HCT116 (cell line): ENCODE data around the gene TTL. TPM values are rescaled to one million over a fixed set of nuclear protein-coding genes. Genes with fewer than 3 reads are reported as not detected.

Experiments
- ATAC-seq: fragments of 200-7000 bp; cut with Tn5 transposase; 2 replicates; pipeline ENCODE4 v1.9.1; 2020; ENCODE audit warnings: mild to moderate bottlenecking, moderate library complexity
- BruUV-seq: library from RNA; stranded (reverse); fragments of 400-500 nt; replicated peaks from 2 replicates; lab custom pipeline; 2021; lab: Mats Ljungman, UMichigan
- CTCF ChIA-PET: fragments of 300-600 bp; sonication (Branson Sonifier 250); formaldehyde crosslinking; loops from one replicate; lab custom pipeline; 2021; ENCODE audit warnings: antibody characterized with exemption; lab: Charles Lee
- POLR2A ChIA-PET: fragments of 300-600, 350-600 bp; sonication (Branson Sonifier 250); formaldehyde crosslinking; loops from one replicate; lab custom pipeline; 2021; ENCODE audit warnings: antibody characterized with exemption; lab: Charles Lee
- RAD21 ChIA-PET, 2 experiments: fragments of 300-600 bp; sonication (Branson Sonifier 250); formaldehyde crosslinking; loops; one replicate each; lab custom pipeline; 2023; ENCODE audit warnings: low total read pairs in 2 of 2; ENCODE audit not compliant: uncharacterized antibody in 2 of 2, unreplicated experiment in 2 of 2, low non-redundant PET in 1 of 2; lab: Charles Lee
- DNase-seq: peaks from one replicate; pipeline ENCODE4 v3.0.0-alpha.2; 2010; ENCODE audit warnings: low read depth, low spot score
- H2AFZ ChIP-seq: fragments of 200-600 bp; shearing (Covaris generic), sonication (generic); 2 replicates; pipeline ENCODE4 v1.6.1; 2017; ENCODE audit warnings: low read depth, mixed run types, mixed read lengths, antibody characterized with exemption, low read length; ENCODE audit not compliant: poor library complexity, severe bottlenecking
- H3K27ac ChIP-seq: 2 replicates; pipeline ENCODE4 v1.5.1; 2012; ENCODE audit warnings: low read depth, low read length
- H3K27me3 ChIP-seq: fragments of 200-600 bp; sonication (generic); 2 replicates; pipeline ENCODE4 v1.6.1; 2016; ENCODE audit warnings: mixed run types, low read length, mixed read lengths; ENCODE audit not compliant: insufficient read depth
- H3K36me3 ChIP-seq, 2 experiments: fragments of 200-500 bp in 1 of 2; fragments of 200-600 bp in 1 of 2; sonication (Bioruptor generic) in 1 of 2; sonication (generic) in 1 of 2; 2 replicates each; pipeline versions ENCODE4 v1.5.1 to v1.6.1; 2014 to 2016; ENCODE audit warnings: low read length in 2 of 2, inconsistent platforms in 1 of 2, mixed read lengths in 1 of 2, mixed run types in 1 of 2; ENCODE audit not compliant: insufficient read depth in 2 of 2, control insufficient read depth in 1 of 2
- H3K4me1 ChIP-seq, 2 experiments: fragments of 200-600 bp in 1 of 2; sonication (generic) in 1 of 2; 2 replicates each; pipeline versions ENCODE4 v1.5.1 to v1.6.1; 2012 to 2017; ENCODE audit warnings: low read length in 2 of 2, inconsistent platforms in 1 of 2, mild to moderate bottlenecking in 1 of 2, mixed read lengths in 1 of 2, mixed run types in 1 of 2, moderate library complexity in 1 of 2; ENCODE audit not compliant: insufficient read depth in 2 of 2, control insufficient read depth in 1 of 2
- H3K4me2 ChIP-seq: fragments of 200-600 bp; sonication (generic); 2 replicates; pipeline ENCODE4 v1.6.1; 2017; ENCODE audit warnings: mixed run types, low read length, mixed read lengths
- H3K4me3 ChIP-seq, 2 experiments: fragments of 200-600 bp in 1 of 2; sonication (generic) in 1 of 2; replicated peaks in 1 of 2; 2 replicates each; pipeline ENCODE4 v1.5.1; 2011 to 2016; ENCODE audit warnings: low read length in 2 of 2, control low read depth in 1 of 2, low read depth in 1 of 2, mild to moderate bottlenecking in 1 of 2, mixed read lengths in 1 of 2, mixed run types in 1 of 2
- H3K79me2 ChIP-seq: fragments of 200-600 bp; sonication (generic); 2 replicates; pipeline ENCODE4 v1.6.1; 2017; ENCODE audit warnings: mild to moderate bottlenecking, mixed run types, low read length, moderate library complexity, mixed read lengths; ENCODE audit not compliant: insufficient read depth
- H3K9ac ChIP-seq: fragments of 200-600 bp; sonication (generic); 2 replicates; pipeline ENCODE4 v1.6.1; 2016; ENCODE audit warnings: low read length, mixed read lengths
- H3K9me2 ChIP-seq: fragments of 200-600 bp; sonication (generic), shearing (Covaris generic); 2 replicates; pipeline ENCODE4 v1.6.1; 2017; ENCODE audit warnings: mixed run types, mild to moderate bottlenecking, moderate library complexity; ENCODE audit not compliant: insufficient read depth
- H3K9me3 ChIP-seq, 2 experiments: fragments of 200-500 bp in 1 of 2; fragments of 200-600 bp in 1 of 2; sonication (Bioruptor generic) in 1 of 2; sonication (generic) in 1 of 2; 2 replicates each; pipeline ENCODE4 v1.6.1; 2014 to 2017; ENCODE audit warnings: low read length in 2 of 2, mixed read lengths in 2 of 2, inconsistent platforms in 1 of 2, low read depth in 1 of 2, mild to moderate bottlenecking in 1 of 2, mixed run types in 1 of 2, moderate library complexity in 1 of 2; ENCODE audit not compliant: control insufficient read depth in 1 of 2, insufficient read depth in 1 of 2
- H4K20me1 ChIP-seq: fragments of 200-600 bp; sonication (generic), shearing (Covaris generic); 2 replicates; pipeline ENCODE4 v1.6.1; 2017; ENCODE audit warnings: mixed run types, mild to moderate bottlenecking, moderate library complexity; ENCODE audit not compliant: insufficient read depth
- CEBPB ChIP-seq: IDR thresholded peaks from 2 replicates; pipeline ENCODE4 v1.6.1; 2012; ENCODE audit warnings: low read depth
- RAD21 ChIP-seq: IDR thresholded peaks from 2 replicates; pipeline ENCODE4 v1.6.1; 2012; ENCODE audit warnings: low read depth, mild to moderate bottlenecking
- SRF ChIP-seq: IDR thresholded peaks from 2 replicates; pipeline ENCODE4 v1.6.1; 2012; ENCODE audit warnings: low read depth
- intact Hi-C: fragments of 100-400 bp; cut with micrococcal nuclease; formaldehyde crosslinking; loops from 2 replicates; pipeline ENCODE4 v1.10.0; 2022
- total RNA-seq: library from RNA; stranded (reverse); gene quantifications from one replicate; pipeline ENCODE4 v1.2.1, GENCODE V29; 2021; ENCODE audit not compliant: unreplicated experiment
- TF ChIP-seq, protein P1 (sequence below), 3 experiments: fragments of 200-600 bp in 1 of 3; sonication (generic) in 1 of 3; IDR thresholded peaks in 2 of 3; conservative IDR thresholded peaks in 1 of 3; 2 replicates each; pipeline ENCODE4 v1.5.1; 2012 to 2017; ENCODE audit warnings: low read depth in 2 of 3, low read length in 2 of 3, antibody characterized with exemption in 1 of 3, borderline replicate concordance in 1 of 3, control low read depth in 1 of 3, mild to moderate bottlenecking in 1 of 3, mixed read lengths in 1 of 3, mixed run types in 1 of 3, moderate library complexity in 1 of 3; ENCODE audit not compliant: insufficient read depth in 1 of 3

Gene TTL
- total RNA-seq, 1 experiment from 2014 or later = 58.7 TPM

GRCh38 chr2:112542984-112543661 is 61.2 kb downstream of the TTL start:
- H3K4me2 ChIP-seq = peak overlapping the region; percentile 93
- H3K36me3 ChIP-seq = peaks cover 17 to 19% of the 10 kb centered on the region in 2 experiments
- ChIA-PET CTCF (no interaction called here), POLR2A (no interaction called here), RAD21 (no interaction called here)
- no peaks in the 10 kb centered on the region for H3K9me3 ChIP-seq
- H3K27ac ChIP-seq = peak overlapping the region; percentile 65
- peaks cover 8% of the 10 kb centered on the region; the same call in 1 of the 2 replicates for H4K20me1 ChIP-seq
- no peaks in the 10 kb centered on the region for H3K27me3 ChIP-seq
- DNase-seq = peak; percentile 13
- TF ChIP-seq CEBPB (no peak), RAD21 (peak; percentile 19), SRF (no peak)
- TF ChIP-seq, protein P1, sequence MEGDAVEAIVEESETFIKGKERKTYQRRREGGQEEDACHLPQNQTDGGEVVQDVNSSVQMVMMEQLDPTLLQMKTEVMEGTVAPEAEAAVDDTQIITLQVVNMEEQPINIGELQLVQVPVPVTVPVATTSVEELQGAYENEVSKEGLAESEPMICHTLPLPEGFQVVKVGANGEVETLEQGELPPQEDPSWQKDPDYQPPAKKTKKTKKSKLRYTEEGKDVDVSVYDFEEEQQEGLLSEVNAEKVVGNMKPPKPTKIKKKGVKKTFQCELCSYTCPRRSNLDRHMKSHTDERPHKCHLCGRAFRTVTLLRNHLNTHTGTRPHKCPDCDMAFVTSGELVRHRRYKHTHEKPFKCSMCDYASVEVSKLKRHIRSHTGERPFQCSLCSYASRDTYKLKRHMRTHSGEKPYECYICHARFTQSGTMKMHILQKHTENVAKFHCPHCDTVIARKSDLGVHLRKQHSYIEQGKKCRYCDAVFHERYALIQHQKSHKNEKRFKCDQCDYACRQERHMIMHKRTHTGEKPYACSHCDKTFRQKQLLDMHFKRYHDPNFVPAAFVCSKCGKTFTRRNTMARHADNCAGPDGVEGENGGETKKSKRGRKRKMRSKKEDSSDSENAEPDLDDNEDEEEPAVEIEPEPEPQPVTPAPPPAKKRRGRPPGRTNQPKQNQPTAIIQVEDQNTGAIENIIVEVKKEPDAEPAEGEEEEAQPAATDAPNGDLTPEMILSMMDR (IDR thresholded peaks at IDR 0.05 in 2 of 3, conservative IDR thresholded peaks at IDR 0.05 in 1 of 3; ENCODE audit: borderline replicate concordance in 1 of 3, insufficient read depth in 1 of 3, low read depth in 2 of 3, low read length in 2 of 3) = 0 out of 6 replicates have a peak, but pooled peaks of 1 of the 3 experiments have one; percentile 6
- intact Hi-C loops = loop anchor here (5.0 kb wide), 2 partner anchors 61 to 486 kb away; partner anchors contain the start of genes TMEM87B and TTL
- no peak overlapping the region for H2AFZ ChIP-seq
- H3K4me1 ChIP-seq = peaks cover 5 to 15% of the 10 kb centered on the region in 2 experiments
- H3K9ac ChIP-seq = peak overlapping the region; percentile 92
- BruUV-seq = TSS peak; percentile 61
- peaks cover 58% of the 10 kb centered on the region for H3K79me2 ChIP-seq
- peak overlapping the region; percentile 93 for H3K4me3 ChIP-seq
- no peak; the same call in 1 of the 2 replicates for ATAC-seq
- no peaks in the 10 kb centered on the region for H3K9me2 ChIP-seq

DNA sequence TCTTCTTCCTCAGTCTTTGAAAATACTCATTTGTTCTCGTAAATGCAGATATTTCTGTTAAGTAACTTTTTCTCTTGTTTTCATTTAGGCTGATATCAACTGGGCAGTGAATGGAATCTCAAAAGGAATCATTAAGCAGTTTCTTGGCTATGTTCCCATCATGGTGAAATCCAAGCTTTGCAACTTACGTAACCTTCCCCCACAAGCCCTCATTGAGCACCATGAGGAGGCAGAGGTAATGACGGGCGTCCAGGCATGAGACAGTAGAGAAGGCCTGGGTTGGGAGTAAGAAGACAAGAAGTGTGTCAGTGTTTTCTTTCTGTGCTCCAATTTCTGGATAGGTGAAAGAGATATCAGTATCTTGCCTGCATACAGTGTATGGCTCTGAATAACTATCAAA is 65.4 kb downstream of the TTL start:
- no TSS peak for BruUV-seq
- H3K27me3 ChIP-seq = no peaks in the 10 kb centered on the region
- H3K4me3 ChIP-seq = no peak overlapping the region
- no peak for ATAC-seq
- H3K36me3 ChIP-seq = peaks cover 40 to 56% of the 10 kb centered on the region in 2 experiments
- POLR2A ChIA-PET = no interaction called here
- H3K9me2 ChIP-seq = no peaks in the 10 kb centered on the region
- no peak overlapping the region for H3K4me2 ChIP-seq
- H2AFZ ChIP-seq = no peak overlapping the region
- H3K9me3 ChIP-seq = no peaks in the 10 kb centered on the region
- no peak for TF ChIP-seq SRF
- TF ChIP-seq, protein P1 (IDR thresholded peaks at IDR 0.05 in 2 of 3, conservative IDR thresholded peaks at IDR 0.05 in 1 of 3; ENCODE audit: borderline replicate concordance in 1 of 3, insufficient read depth in 1 of 3, low read depth in 2 of 3, low read length in 2 of 3) = no peak
- DNase-seq = no peak
- no peak overlapping the region for H3K9ac ChIP-seq
- no peak overlapping the region for H3K27ac ChIP-seq
- peaks cover 18% of the 10 kb centered on the region; the same call in 1 of the 2 replicates for H4K20me1 ChIP-seq
- RAD21 ChIA-PET = no interaction called here
- intact Hi-C loops = no loop called here
- H3K4me1 ChIP-seq = peaks cover 5 to 8% of the 10 kb centered on the region in 2 experiments; a peak in 3 of 4 replicates
- CTCF ChIA-PET = no interaction called here
- peaks cover 99% of the 10 kb centered on the region for H3K79me2 ChIP-seq
